Amniotic stem cell (primary cell): ENCODE results near the gene ALPK1.
A peak's percentile ranks its signal among the peaks of the same experiment; 100 is the strongest.
"Not testable (repeated sequence)": the region's sequence is repeated elsewhere in the genome, so short reads cannot be mapped to it uniquely, and the experiment has no call there.

Source experiments
- DNase-seq: peaks from one replicate; lab custom pipeline; 2025; lab: John Stamatoyannopoulos, UW

The ALPK1 gene

DNA sequence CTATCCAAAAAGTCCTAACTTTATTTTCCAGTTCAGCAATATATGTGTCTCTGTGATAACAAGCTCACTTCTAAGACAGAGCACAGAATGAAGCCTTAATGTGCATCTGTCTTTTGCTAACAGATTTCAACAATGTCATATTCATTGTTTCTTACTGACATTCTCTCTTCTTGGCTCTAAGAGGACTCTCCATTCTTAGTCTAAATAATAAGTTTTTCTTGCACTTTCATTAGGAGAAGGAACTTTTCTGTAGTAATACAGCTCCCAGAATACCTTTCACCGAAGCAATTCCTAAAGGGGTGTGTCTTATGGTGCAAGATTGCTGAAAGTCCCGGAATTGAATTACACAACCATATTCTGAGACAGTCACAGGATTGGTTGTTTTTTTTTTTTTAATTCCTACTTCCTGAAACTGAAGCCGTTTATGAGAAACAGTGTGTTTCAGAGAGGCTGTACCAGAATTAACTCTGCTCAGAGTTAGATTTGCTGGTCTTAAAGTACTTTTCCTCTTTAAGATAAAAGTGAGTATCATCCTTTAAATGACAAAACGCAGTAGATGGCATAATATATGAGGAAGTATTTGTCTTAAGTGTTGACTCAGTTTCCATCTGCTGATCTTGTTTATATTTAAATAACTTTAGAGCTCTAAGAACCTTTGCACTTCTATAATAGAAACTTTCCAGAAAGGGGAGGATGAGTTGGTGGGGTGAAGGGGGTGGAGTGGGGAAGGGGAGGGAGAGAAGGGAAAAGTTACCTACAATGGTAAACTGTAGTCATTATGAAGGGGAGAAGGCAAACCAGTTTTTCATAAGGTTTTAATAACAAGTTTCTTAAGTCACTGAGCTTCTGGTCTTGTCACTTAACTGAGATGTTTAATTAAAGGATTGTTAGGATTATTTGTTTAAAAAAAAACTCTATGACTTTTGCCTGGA, at the start of gene ALPK1:
TSS of gene ALPK1 (plus strand) at position 421 of the 932 bp plus-strand sequence.
- DNase-seq: peak; percentile 80

- no peak for DNase-seq
Observed at GRCh38 chr4:112251019-112251643, 46.0 kb upstream of the ALPK1 start.

DNA sequence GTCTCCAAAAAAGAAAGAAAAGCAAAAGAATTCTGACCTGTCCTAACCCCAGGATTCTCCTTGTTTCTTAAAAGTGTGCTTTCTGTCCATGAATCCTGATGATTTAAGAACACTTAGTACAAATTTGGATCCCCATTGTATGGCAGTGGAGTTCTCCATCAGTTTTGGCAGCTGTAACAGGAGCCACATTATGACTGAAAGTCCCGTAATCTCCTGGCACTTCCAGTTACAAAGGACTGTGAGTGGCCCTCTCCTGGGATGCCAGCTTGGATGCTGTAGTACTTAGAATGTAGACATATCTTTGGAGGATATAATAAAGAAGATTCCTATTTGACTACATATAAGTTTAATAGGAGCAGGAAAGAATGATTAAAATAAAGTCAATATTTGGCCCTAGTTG, 44.9 kb upstream of the ALPK1 start:
- no peak for DNase-seq

DNA sequence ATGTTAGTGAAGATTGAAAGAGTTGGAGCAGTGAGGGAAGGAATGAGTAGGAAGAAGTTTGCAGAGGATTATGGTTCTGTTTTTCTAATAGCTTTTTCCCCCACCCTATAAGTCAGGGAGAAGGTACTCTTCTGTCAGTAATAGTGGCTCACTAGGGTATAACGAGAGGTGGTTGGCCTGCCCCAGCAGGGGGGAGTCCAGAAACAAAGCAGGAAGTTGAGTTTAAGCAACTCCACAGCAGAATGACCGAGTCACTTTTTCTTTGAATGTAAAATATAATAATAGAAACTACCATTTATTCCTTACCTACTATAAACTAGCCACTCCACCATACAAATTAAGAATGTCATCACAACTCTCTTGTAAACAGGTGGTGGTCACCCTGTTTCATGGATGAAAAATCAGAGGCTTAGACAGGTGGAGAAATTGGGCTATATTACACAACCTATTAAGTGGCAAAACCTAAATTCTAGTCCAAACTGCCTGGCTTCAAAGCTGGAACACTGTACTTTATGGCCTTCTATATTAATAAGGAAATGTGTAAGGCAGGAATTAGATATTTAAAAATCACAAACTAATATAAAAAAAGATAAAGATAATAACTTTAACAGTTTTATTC, 43.7 kb upstream of the ALPK1 start:
- no peak for DNase-seq

- no peak for DNase-seq
Observed at GRCh38 chr4:112257098-112257497, 40.1 kb upstream of the ALPK1 start.

GRCh38 chr4:112266823-112267222, 30.3 kb upstream of the ALPK1 start:
- DNase-seq: no peak

DNA sequence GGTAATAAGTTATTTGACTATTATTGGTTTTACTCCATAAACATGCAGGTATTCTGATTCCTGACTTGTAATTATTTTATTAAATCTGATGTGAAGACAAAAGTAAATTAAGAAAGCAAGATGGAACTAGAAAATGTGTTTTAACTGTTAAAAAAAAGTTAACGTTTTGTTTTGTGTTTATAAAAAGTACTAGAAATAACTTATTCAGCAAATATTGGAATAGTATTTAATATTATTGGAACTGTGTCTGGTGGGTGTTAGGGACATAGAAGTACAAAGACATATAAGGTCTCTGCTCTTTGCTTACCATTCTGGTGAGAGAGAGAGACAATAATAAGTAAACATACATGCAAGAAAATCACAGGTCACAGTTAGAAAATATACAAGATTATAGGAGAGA, 27.1 kb upstream of the ALPK1 start:
- no peak for DNase-seq

GRCh38 chr4:112270640-112271421, 26.3 kb upstream of the ALPK1 start:
- DNase-seq: no peak

- DNase-seq: no peak
Observed at GRCh38 chr4:112272292-112272691, 24.9 kb upstream of the ALPK1 start.

DNA sequence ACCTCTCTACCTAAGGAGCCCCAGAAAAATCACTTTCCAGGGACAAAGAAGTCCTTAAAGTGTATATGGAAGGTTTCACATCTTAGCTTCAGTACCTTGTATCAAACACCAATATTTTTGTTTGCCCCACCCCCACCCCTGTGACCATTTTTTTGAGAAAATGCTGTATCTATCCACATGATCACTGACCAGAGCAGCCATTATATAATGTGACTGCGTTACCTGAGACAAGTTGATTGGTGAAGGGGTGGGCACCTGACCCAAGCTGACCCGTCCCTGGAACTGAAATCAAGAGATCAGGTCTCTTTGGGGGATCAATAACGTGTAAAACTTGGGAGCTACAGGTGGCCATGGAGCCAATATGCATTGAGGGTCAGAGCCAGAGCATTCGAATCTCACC, 22.2 kb upstream of the ALPK1 start:
- DNase-seq: no peak

GRCh38 chr4:112276113-112276512, 21.1 kb upstream of the ALPK1 start:
- no peak for DNase-seq

DNA sequence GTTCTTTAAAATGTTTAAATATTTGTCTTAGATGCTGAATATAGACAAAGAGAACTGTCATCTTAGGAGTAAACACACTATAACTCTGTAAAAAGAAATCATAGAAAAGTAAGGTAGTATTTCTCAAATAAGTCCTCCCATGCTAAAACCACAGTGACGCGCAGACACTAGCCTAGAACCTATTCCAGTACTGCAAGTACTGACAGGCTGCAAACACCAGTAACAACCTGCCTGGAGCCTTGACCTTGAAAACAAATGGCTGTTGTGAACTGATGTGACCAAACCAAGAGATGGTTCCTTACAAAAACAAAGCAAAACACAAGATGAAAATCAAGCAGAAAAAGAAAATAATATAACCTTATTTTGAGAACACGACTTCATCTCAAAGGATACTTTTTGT, 19.9 kb upstream of the ALPK1 start:
- no peak for DNase-seq

- DNase-seq: no peak
Observed at GRCh38 chr4:112277705-112278448, 19.3 kb upstream of the ALPK1 start.

- DNase-seq: no peak
Observed at GRCh38 chr4:112279025-112279881, 17.9 kb upstream of the ALPK1 start.

- no peak for DNase-seq
Observed at GRCh38 chr4:112279882-112280315, 17.3 kb upstream of the ALPK1 start.

DNA sequence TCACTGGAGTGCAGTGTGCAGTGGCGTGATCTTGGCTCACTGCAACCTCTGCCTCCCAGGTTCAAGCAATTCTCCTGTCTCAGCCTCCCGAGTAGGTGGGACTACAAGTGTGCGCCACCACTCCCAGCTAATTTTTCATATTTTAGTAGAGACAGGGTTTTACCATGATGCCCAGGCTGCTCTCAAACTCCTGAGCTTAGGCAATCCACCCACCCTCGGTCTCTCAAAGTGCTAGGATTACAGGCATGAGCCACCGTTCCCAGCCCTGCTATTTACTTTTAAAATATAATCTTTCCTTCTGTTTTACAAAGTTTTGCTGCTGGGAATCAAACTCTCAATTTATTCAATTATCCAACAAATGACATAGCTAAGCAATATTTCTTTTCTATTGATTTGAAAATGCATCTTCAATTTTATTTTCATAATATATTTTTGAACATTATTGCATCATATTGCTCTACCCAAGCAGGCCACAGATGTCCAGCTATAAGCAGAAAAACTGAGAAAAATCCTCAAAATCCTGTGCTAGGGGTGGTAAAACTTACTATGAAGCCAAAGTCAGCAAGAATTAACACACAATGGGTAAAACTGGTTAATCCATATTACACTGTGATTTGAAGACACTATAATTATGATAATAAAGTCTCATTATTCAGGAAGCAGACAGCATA, 16.6 kb upstream of the ALPK1 start:
- no peak for DNase-seq

DNA sequence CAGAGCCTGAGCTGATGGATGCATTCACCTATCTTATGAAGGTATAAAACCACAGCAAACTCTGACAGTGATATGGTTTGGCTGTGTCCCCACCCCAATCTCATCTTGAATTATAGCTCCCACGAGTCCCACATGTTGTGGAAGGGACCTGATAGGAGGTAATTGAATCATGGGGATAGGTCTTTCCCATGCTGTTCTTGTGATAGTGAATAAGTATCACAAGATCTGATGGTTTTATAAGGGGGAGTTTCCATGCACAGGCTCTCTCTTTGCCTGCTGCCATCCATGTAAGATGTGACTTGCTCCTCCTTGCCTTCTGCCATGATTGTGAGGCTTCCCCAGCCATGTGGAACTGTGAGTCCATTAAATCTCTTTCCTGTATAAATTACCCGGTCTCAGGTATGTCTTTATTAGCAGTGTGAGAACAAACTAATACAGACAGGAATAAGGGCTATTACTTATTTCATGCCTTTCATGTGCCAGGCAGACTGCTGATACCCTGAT, 15.2 kb upstream of the ALPK1 start:
- not testable (repeated sequence) for DNase-seq

- DNase-seq: no peak
Observed at GRCh38 chr4:112282860-112283667, 14.1 kb upstream of the ALPK1 start.

- DNase-seq: no peak
Observed at GRCh38 chr4:112284166-112284565, 13.0 kb upstream of the ALPK1 start.
